DND-41 (cell line): ENCODE results near the gene SSUH2.

Source experiments
- EZH2 ChIP-seq: IDR thresholded peaks from 3 replicates; pipeline ENCODE4 v1.6.1; 2012; ENCODE audit warnings: borderline replicate concordance, low read depth, mild to moderate bottlenecking, moderate library complexity, low read length, inconsistent platforms; ENCODE audit not compliant: severe bottlenecking
- TF ChIP-seq, protein P1 (sequence below): IDR thresholded peaks from 2 replicates; pipeline ENCODE4 v1.5.1; 2012; ENCODE audit warnings: borderline replicate concordance, low read length, moderate library complexity, mild to moderate bottlenecking; ENCODE audit not compliant: poor library complexity, severe bottlenecking; ENCODE audit errors: extremely low read depth

DNA sequence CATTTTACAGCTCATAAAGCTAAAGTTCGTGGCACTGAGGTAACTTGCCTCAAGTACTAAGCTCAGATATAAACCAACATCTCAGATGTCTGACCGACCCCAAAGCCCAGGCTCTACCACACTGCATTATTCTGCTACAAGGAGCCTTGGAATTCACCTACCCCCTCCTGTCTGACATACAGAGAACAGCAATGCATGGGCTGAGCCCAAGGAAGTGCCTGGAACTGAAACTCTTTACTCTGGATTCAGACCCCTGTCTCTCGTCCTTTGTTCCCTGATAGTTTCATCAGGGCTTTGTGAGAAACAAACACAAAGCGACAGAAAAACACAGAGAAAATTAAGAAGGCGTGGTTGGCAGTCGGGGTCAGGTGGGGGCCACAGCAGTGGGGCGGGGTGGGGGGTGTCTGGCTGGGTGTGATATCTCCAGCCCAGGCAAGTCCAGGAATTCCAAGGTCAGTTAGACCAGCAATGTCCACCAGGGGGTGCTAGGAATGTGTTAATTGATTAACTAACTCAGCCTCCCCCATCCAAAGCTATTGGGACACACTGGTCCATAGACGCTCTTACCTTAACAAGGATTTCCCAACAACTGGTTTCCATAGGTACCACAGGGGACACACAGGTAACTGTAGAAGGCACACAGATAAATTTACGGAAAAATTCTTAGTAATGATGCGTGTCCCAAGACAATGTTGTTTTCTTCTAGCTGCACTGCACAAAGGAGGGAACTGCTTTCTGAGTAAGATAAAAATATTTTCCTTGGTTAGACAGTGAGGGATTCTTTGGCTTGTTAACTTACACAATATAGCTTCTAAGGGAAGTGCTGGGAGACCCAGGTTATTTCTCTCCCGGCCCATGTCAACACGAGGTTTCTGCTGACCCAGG lies 18.8 kb upstream of the SSUH2 start:
- TF ChIP-seq, protein P1, sequence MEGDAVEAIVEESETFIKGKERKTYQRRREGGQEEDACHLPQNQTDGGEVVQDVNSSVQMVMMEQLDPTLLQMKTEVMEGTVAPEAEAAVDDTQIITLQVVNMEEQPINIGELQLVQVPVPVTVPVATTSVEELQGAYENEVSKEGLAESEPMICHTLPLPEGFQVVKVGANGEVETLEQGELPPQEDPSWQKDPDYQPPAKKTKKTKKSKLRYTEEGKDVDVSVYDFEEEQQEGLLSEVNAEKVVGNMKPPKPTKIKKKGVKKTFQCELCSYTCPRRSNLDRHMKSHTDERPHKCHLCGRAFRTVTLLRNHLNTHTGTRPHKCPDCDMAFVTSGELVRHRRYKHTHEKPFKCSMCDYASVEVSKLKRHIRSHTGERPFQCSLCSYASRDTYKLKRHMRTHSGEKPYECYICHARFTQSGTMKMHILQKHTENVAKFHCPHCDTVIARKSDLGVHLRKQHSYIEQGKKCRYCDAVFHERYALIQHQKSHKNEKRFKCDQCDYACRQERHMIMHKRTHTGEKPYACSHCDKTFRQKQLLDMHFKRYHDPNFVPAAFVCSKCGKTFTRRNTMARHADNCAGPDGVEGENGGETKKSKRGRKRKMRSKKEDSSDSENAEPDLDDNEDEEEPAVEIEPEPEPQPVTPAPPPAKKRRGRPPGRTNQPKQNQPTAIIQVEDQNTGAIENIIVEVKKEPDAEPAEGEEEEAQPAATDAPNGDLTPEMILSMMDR: peak; percentile 67
- TF ChIP-seq EZH2: no peak
